GM21529 (cell line): Measurements from ENCODE around the gene GGT6.
"Not testable (repeated sequence)": the region's sequence is repeated elsewhere in the genome, so short reads cannot be mapped to it uniquely, and the experiment has no call there.

Experiments
- ATAC-seq: cut with Tn5 transposase; IDR thresholded peaks from one replicate; pipeline ENCODE4 v1.9.1; 2021; ENCODE audit not compliant: unreplicated experiment

Gene GGT6

GRCh38 chr17:4560421-4560820 lies at the start of gene GGT6:
GGT6 (minus strand) TSS chr17:4560577; CDS start chr17:4560521, 56 bp downstream.
- no peak for ATAC-seq

- no peak for ATAC-seq
These were observed 49.8 kb upstream of the GGT6 start for GRCh38 chr17:4610162-4610561.

DNA sequence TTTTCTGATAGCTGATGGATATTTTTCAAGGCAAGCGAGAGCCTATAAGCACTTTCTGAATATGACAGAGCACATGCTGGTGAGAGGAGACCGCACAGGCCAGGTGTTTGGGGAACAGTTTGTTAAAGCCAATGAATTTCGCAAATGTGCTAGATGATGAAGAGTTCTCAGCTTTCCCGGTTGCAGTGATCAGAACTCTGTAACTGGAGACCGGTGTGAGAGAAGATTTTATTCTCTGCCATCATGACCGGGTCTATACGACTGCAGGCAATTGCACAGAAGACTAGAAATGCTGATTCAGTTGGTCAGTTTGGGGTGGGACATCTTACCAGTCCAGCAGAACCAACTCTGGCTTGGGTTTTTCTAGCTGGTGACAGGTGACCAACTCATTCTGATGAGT lies 49.4 kb upstream of the GGT6 start:
- ATAC-seq, result no peak

DNA sequence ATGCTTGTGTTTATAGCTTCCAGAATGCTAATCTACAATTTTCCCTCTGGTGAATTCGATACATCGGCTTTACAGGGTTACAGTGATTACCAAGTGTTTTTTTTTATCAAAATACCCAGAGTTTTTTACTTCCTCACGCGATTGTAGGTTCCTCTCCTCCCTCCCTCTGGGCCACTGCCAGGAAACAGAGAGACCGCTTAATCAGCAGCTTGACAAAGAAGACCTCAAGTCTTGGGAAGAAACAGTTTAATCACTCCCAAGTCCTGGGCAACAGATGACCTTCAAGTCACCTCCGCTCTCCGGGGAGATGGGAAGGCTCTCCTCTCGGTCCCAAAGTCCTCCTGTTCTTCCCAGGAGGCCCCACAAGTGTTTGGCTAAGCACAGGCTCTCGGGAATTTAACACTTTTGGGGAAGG lies 47.4 kb upstream of the GGT6 start:
- ATAC-seq, result no peak

GRCh38 chr17:4607261-4607741 lies 46.9 kb upstream of the GGT6 start:
- ATAC-seq, result no peak

DNA sequence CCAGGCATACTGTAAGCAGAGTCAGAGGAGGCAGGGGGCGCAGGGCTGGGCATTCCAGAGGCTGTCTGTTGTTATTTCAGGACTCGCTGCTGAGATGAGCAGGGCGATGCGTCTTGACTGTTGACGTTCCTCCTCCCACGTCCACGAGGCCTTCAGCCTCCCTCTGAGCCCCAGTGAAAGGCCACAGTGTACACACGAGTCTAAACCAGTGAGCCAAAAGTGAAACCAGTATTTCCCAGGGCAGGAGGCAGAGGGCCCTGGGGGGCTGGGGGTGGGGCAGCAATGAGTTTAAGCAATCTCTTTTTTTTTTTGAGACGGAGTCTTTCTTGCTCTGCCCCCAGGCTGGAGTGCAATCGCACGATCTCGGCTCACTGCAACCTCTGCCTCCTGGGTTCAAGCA lies 45.4 kb upstream of the GGT6 start:
- ATAC-seq, result no peak

GRCh38 chr17:4604736-4605135 lies 44.4 kb upstream of the GGT6 start:
- not testable (repeated sequence) for ATAC-seq

DNA sequence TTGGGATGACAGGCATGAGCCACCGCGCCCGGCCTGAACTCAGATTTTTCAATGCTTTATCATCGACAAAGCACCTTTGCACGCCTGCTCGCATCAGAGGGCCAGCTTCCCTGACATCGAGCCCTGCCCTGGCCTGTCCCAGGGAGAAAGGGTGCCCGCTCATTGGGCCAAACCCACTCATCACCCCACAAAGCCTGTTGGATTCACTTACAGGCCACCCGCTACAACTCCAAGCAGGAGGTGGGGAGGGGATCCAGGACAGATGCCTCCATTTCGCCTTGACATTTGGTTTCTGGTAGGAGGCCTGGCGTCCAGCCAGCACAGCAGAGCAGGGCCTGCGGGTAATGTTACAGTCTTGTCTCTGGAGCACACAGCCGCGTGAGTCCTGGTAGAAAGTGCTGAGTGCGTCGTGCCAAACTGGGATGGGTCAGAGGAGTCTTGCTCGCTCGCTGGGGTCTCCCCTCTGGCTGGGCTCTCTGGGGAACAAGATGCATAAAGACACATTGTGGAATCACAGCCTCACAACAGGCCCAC lies 43.8 kb upstream of the GGT6 start:
- no peak for ATAC-seq

DNA sequence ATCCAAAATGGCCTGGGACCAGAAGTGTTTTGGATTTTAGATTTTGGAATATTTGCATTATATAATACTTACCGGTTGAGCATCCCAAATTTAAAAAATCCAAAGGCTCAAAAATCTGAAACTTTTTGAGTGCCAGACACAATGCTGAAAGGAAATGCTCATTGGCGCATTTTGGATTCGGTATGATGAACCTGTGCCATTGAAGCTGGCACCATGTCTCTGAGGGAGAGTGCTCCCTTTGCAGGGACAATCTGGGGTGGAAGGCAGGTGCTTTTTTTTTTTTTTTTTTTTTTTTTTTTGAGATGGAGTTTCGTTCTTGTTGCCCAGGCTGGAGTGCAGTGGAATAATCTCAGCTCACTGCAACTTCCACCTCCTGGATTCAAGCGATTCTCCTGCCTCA lies 41.7 kb upstream of the GGT6 start:
- no peak for ATAC-seq

DNA sequence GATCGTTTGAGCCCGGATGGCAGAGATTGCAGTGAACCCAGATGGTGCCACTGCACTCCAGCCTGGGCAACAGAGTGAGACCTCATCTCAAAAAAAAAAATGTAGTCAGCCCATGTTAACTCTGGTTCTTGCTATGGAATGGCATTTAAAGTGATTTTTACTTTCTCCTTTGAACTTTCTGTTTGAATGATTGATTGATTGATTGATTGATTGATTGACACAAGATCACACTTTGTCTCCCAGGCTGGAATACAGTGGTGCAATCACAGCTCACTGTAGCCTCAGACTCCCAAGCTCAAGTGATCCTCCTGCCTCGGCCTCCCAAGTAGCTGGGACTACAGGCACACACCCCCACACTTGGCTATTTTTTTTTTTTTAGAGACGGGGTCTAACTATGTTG lies 40.9 kb upstream of the GGT6 start:
- ATAC-seq, result no peak

DNA sequence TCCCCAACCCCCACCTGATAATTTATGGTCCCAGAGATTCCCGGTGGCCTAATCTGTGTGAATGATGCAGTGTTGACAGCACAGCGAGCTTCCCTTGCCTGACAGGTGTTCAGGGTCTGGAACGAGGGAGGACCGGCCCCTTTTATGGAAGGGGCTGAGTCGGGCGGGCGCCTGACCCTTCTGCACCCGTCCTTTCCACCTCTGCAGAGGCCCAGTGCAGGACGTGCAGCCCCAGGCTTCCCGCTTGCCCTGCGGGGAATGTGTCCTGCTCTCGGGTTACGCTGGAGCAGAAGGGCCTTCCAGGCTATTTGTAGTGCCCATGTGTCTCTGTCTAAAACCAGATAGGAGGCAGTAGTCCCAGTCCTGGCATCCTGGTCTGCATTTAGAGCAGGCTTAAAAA lies 40.2 kb upstream of the GGT6 start:
- ATAC-seq, result no peak

- no peak for ATAC-seq
These were observed 39.3 kb upstream of the GGT6 start for GRCh38 chr17:4599505-4600281.

GRCh38 chr17:4598776-4599504 lies 38.6 kb upstream of the GGT6 start:
- no peak for ATAC-seq

GRCh38 chr17:4597975-4598374 lies 37.6 kb upstream of the GGT6 start:
- no peak for ATAC-seq

- no peak for ATAC-seq
These were observed 36.4 kb upstream of the GGT6 start for GRCh38 chr17:4596636-4597380.

- not testable (repeated sequence) for ATAC-seq
These were observed 35.4 kb upstream of the GGT6 start for GRCh38 chr17:4595685-4596342.

DNA sequence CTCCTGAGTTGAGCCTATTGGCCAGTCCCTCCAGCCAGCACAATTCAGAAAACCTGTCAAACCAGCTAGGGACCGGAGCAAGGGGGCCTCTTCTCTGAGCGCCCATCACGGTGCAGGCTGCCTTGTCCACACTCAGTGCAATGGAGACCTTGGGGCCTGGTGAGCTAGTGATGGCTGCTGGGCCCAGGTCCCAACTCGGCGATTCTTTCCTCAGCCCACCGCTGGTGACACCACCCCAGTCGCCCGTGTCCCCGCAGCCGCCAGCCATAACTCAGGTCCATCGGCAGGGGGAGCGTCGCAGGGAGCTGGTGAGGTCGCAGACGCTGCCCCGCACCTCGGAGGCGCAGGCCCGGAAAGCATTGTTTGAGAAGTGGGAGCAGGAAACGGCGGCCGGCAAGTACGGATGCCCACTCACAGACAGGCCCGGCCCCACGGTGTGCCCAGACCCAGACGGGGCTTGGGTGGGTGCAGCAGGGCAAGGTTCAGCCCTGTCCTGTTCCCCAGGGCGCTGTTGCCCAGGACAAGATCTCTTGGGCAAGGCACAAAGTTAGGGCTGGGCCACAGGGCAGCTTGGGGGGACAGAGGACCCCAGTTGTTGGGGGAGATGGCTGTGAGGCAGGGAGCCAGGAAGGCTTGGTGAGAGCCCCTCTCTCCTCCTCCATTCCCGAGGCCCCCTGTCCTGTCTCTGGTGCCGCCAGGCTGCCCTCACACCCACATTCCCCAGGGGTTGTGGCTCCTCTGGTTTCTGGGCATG lies 34.7 kb upstream of the GGT6 start:
- ATAC-seq, result no peak

DNA sequence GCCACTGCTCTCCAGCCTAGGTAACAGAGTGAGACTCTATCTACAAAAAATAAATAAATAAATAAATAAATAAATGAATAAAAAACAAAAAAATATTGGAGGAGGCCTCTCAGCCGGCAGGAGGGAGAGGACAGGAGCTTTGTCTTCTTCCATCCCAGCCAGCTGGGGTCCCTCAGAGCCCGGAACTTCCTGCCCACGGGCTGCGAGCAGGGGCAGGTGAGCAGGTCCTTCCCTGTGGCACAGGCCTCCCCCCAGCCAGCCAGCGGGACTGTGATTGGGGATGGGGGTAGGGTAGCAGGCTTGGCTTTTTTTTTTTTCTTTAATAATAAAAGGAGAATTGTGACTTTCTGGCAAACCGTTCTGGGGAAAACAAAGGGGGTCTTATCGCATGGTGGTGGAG lies 34.0 kb upstream of the GGT6 start:
- no peak for ATAC-seq

GRCh38 chr17:4593021-4593421 lies 32.6 kb upstream of the GGT6 start:
- no peak for ATAC-seq
